H9 (cell line): ENCODE results near the gene DISC1. TPM values are rescaled to one million over a fixed set of nuclear protein-coding genes. Genes with fewer than 3 reads are reported as not detected.

Source experiments
- DNase-seq: peaks from one replicate; pipeline ENCODE4 v3.0.0-alpha.2; 2017
- H2AFZ ChIP-seq: one replicate; pipeline ENCODE4 v1.6.1; 2013; ENCODE audit warnings: mild to moderate bottlenecking, low read length, control low read depth, moderate library complexity
- H2AK5ac ChIP-seq: 2 replicates; pipeline ENCODE4 v1.6.1; 2013; ENCODE audit warnings: low read length, control low read depth, mixed read lengths; ENCODE audit not compliant: insufficient read length
- H2BK120ac ChIP-seq: one replicate; pipeline ENCODE4 v1.6.1; 2013; ENCODE audit warnings: low read depth, mild to moderate bottlenecking, low read length, control low read depth, inconsistent platforms; ENCODE audit not compliant: poor library complexity, severe bottlenecking
- H2BK12ac ChIP-seq: 2 replicates; pipeline ENCODE4 v1.6.1; 2013; ENCODE audit warnings: low read length, control low read depth, mixed read lengths, low read depth; ENCODE audit not compliant: insufficient read length
- H2BK15ac ChIP-seq: 2 replicates; pipeline ENCODE4 v1.6.1; 2013; ENCODE audit warnings: low read depth, low read length, control low read depth
- H2BK20ac ChIP-seq: one replicate; pipeline ENCODE4 v1.6.1; 2013; ENCODE audit warnings: low read depth, mild to moderate bottlenecking, low read length, control low read depth, inconsistent platforms; ENCODE audit not compliant: poor library complexity, severe bottlenecking
- H2BK5ac ChIP-seq: 2 replicates; pipeline ENCODE4 v1.6.1; 2013; ENCODE audit warnings: low read length, control low read depth, mixed read lengths; ENCODE audit not compliant: insufficient read length
- H3K14ac ChIP-seq: 2 replicates; pipeline ENCODE4 v1.6.1; 2013; ENCODE audit warnings: low read length, control low read depth; ENCODE audit not compliant: insufficient read depth
- H3K18ac ChIP-seq: 2 replicates; pipeline ENCODE4 v1.6.1; 2013; ENCODE audit warnings: low read depth, mild to moderate bottlenecking, mixed read lengths, low read length, control low read depth; ENCODE audit not compliant: insufficient read length
- H3K23ac ChIP-seq: 2 replicates; pipeline ENCODE4 v1.6.1; 2013; ENCODE audit warnings: low read length, control low read depth, mixed read lengths, low read depth; ENCODE audit not compliant: insufficient read length
- H3K23me2 ChIP-seq: 2 replicates; pipeline ENCODE4 v1.6.1; 2013; ENCODE audit warnings: low read depth, mild to moderate bottlenecking, mixed read lengths, low read length, control low read depth; ENCODE audit not compliant: insufficient read length, poor library complexity, severe bottlenecking
- H3K27ac ChIP-seq: 2 replicates; pipeline ENCODE4 v1.5.1; 2013; ENCODE audit warnings: low read length, control low read depth, mixed read lengths, low read depth; ENCODE audit not compliant: insufficient read length
- H3K27me3 ChIP-seq: 2 replicates; pipeline ENCODE4 v1.6.1; 2013; ENCODE audit warnings: low read length, control low read depth, inconsistent platforms; ENCODE audit not compliant: insufficient read depth
- H3K4ac ChIP-seq: 2 replicates; pipeline ENCODE4 v1.6.1; 2013; ENCODE audit warnings: low read depth, mild to moderate bottlenecking, control low read depth, inconsistent platforms, low read length, moderate library complexity
- H3K4me1 ChIP-seq: 2 replicates; pipeline ENCODE4 v1.6.1; 2013; ENCODE audit warnings: low read length, control low read depth, inconsistent platforms; ENCODE audit not compliant: insufficient read depth
- H3K4me2 ChIP-seq: 2 replicates; pipeline ENCODE4 v1.6.1; 2013; ENCODE audit warnings: low read length, control low read depth, mixed read lengths; ENCODE audit not compliant: insufficient read length, insufficient read depth
- H3K56ac ChIP-seq: 2 replicates; pipeline ENCODE4 v1.6.1; 2013; ENCODE audit warnings: low read depth, mild to moderate bottlenecking, mixed read lengths, low read length, control low read depth; ENCODE audit not compliant: insufficient read length
- H3K79me1 ChIP-seq: 2 replicates; pipeline ENCODE4 v1.6.1; 2013; ENCODE audit warnings: low read depth, mild to moderate bottlenecking, moderate library complexity, low read length, control low read depth, inconsistent platforms; ENCODE audit not compliant: insufficient read depth, poor library complexity, severe bottlenecking
- H3K79me2 ChIP-seq: 2 replicates; pipeline ENCODE4 v1.6.1; 2013; ENCODE audit warnings: low read length, control low read depth, inconsistent platforms; ENCODE audit not compliant: insufficient read depth
- H3K9ac ChIP-seq: 2 replicates; pipeline ENCODE4 v1.6.1; 2013; ENCODE audit warnings: low read length, control low read depth, mixed read lengths; ENCODE audit not compliant: insufficient read length; ENCODE audit errors: extremely low read depth
- H3K9me3 ChIP-seq: one replicate; pipeline ENCODE4 v1.6.1; 2013; ENCODE audit warnings: low read depth, low read length, inconsistent platforms; ENCODE audit not compliant: control insufficient read depth
- H3T11ph ChIP-seq: one replicate; pipeline ENCODE4 v1.6.1; 2013; ENCODE audit warnings: mild to moderate bottlenecking, low read length, control low read depth, inconsistent platforms
- H4K20me1 ChIP-seq: one replicate; pipeline ENCODE4 v1.6.1; 2013; ENCODE audit not compliant: control insufficient read depth, insufficient read length, insufficient read depth
- H4K5ac ChIP-seq: 2 replicates; pipeline ENCODE4 v1.6.1; 2013; ENCODE audit warnings: low read depth, mild to moderate bottlenecking, mixed read lengths, low read length, control low read depth; ENCODE audit not compliant: insufficient read length
- H4K8ac ChIP-seq: replicated peaks from 2 replicates; pipeline ENCODE4 v1.6.1; 2013; ENCODE audit warnings: low read length, control low read depth, mixed read lengths, low read depth; ENCODE audit not compliant: insufficient read length
- H4K91ac ChIP-seq: 2 replicates; pipeline ENCODE4 v1.6.1; 2013; ENCODE audit warnings: low read depth, mild to moderate bottlenecking, moderate library complexity, mixed read lengths, low read length, control low read depth; ENCODE audit not compliant: insufficient read length
- H3K27ac Mint-ChIP-seq, 3 experiments: 2 replicates in 2 of 3; 3 replicates in 1 of 3; pipeline ENCODE4 v1.8.0; 2020 to 2021; ENCODE audit warnings: mixed read lengths in 3 of 3, mild to moderate bottlenecking in 1 of 3, moderate library complexity in 1 of 3
- H3K27me3 Mint-ChIP-seq: 2 replicates; pipeline ENCODE4 v1.8.0; 2021; ENCODE audit warnings: low read depth, mild to moderate bottlenecking, moderate library complexity, mixed read lengths
- H3K36me3 Mint-ChIP-seq, 3 experiments: 2 replicates in 2 of 3; 3 replicates in 1 of 3; pipeline ENCODE4 v1.8.0; 2020 to 2021; ENCODE audit warnings: low read depth in 3 of 3, mixed read lengths in 3 of 3; ENCODE audit not compliant: insufficient read depth in 1 of 3
- H3K4me1 Mint-ChIP-seq, 2 experiments: 2 replicates each; pipeline ENCODE4 v1.8.0; 2020; ENCODE audit warnings: mixed read lengths in 2 of 2
- H3K4me3 Mint-ChIP-seq, 2 experiments: 2 replicates in 1 of 2; 3 replicates in 1 of 2; pipeline ENCODE4 v1.8.0; 2020 to 2021; ENCODE audit warnings: mild to moderate bottlenecking in 2 of 2, mixed read lengths in 2 of 2, moderate library complexity in 1 of 2
- H3K9me3 Mint-ChIP-seq, 2 experiments: 2 replicates in 1 of 2; 3 replicates in 1 of 2; pipeline ENCODE4 v1.8.0; 2020; ENCODE audit warnings: mild to moderate bottlenecking in 2 of 2, mixed read lengths in 2 of 2, moderate library complexity in 1 of 2
- CTCF ChIP-seq: fragments of 200-600 bp; sonication (generic); conservative IDR thresholded peaks from 3 replicates; pipeline ENCODE4 v1.8.0; 2021; ENCODE audit warnings: antibody characterized with exemption, mild to moderate bottlenecking
- WGBS: extraction: QIAGEN DNeasy Blood & Tissue Kit; methylation state at CpG from one replicate; pipeline ENCODE4 v1.1.7; 2013; ENCODE audit warnings: missing lambda C conversion rate, low lambda C conversion rate, mixed read lengths; ENCODE audit not compliant: insufficient read length; ENCODE audit errors: extremely low coverage; 5-methylcytosine and 5-hydroxymethylcytosine counted together
- total RNA-seq: library from RNA; stranded (reverse); gene quantifications from 2 replicates; pipeline ENCODE4 v1.2.1, GENCODE V29; 2021

Gene DISC1
- total RNA-seq, 1 experiment from 2014 or later, result 2.5 TPM

- H3K23ac ChIP-seq, result no peak overlapping the region
- no peak overlapping the region for H2BK15ac ChIP-seq
- no peaks in the 10 kb centered on the region for H3K79me1 ChIP-seq
- H4K8ac ChIP-seq, result no peak overlapping the region
- no peak overlapping the region for H4K5ac ChIP-seq
- no peak overlapping the region for H3K4me3 Mint-ChIP-seq
- H2AFZ ChIP-seq, result no peak overlapping the region
- H3K27ac Mint-ChIP-seq, result no peak overlapping the region
- no peak overlapping the region for H3K18ac ChIP-seq
- no peak overlapping the region for H2BK5ac ChIP-seq
- TF ChIP-seq CTCF, result no peak
- H2BK120ac ChIP-seq, result no peak overlapping the region
- H3K4me1 ChIP-seq, result peaks cover 2% of the 10 kb centered on the region; the same call in 1 of the 2 replicates
- no peak overlapping the region for H3K9ac ChIP-seq
- no peak for DNase-seq
- no CpG with 5 or more reads among the region's 7 CpGs for WGBS
- no peak overlapping the region for H3K14ac ChIP-seq
- no peaks in the 10 kb centered on the region for H4K20me1 ChIP-seq
- no peak overlapping the region for H3K56ac ChIP-seq
- no peaks in the 10 kb centered on the region; a peak in 1 of 7 replicates for H3K36me3 Mint-ChIP-seq
- H2BK20ac ChIP-seq, result no peak overlapping the region
- no peaks in the 10 kb centered on the region for H3K9me3 ChIP-seq
- H3K9me3 Mint-ChIP-seq, result no peaks in the 10 kb centered on the region
- no peak overlapping the region for H3K4ac ChIP-seq
- no peak overlapping the region for H3T11ph ChIP-seq
- H4K91ac ChIP-seq, result no peak overlapping the region
- H3K23me2 ChIP-seq, result no peaks in the 10 kb centered on the region
- H3K27me3 ChIP-seq, result no peaks in the 10 kb centered on the region
- H3K4me2 ChIP-seq, result no peak overlapping the region
- H2BK12ac ChIP-seq, result no peak overlapping the region
- H3K27ac ChIP-seq, result no peak overlapping the region
- no peak overlapping the region for H2AK5ac ChIP-seq
- H3K4me1 Mint-ChIP-seq, result peaks cover 22 to 27% of the 10 kb centered on the region in 2 experiments
- H3K79me2 ChIP-seq, result no peaks in the 10 kb centered on the region
- H3K27me3 Mint-ChIP-seq, result peaks cover 7% of the 10 kb centered on the region
These were observed 26.1 kb upstream of the DISC1 start for GRCh38 chr1:231600458-231600976.
